ENCODE results near the gene C7. TPM values are rescaled to one million over a fixed set of nuclear protein-coding genes. Genes with fewer than 3 reads are reported as not detected.
"Not testable (repeated sequence)": the region's sequence is repeated elsewhere in the genome, so short reads cannot be mapped to it uniquely, and the experiment has no call there.

The C7 gene
- total RNA-seq (807 TPM), polyA plus RNA-seq (609 TPM)

GRCh38 chr5:40909264-40909663, at the start of gene C7:
Gene C7, plus strand, starts transcription at chr5:40909497. Its CDS starts 114 bp downstream, at chr5:40909611.
- 7% methylated on average over 3 of the region's 3 CpGs for WGBS
- DNase-seq (ENCODE audit: extremely low spot score) = peak; percentile 73
- Histone ChIP-seq H3K4me3 (ENCODE audit: low read depth, low read length) (no peak within 1 kb of the TSS), H3K36me3 (ENCODE audit: insufficient read depth) (no peaks in the 10 kb centered on the region), H3K27ac (ENCODE audit: low read depth) (no peak within 1 kb of the TSS), H3K4me1 (ENCODE audit: insufficient read depth) (no peaks in the 10 kb centered on the region)

- no peak overlapping the region for H3K27ac ChIP-seq (ENCODE audit: low read depth)
- no peak for DNase-seq (ENCODE audit: extremely low spot score)
- H3K4me1 ChIP-seq (ENCODE audit: insufficient read depth) = no peaks in the 10 kb centered on the region
- H3K36me3 ChIP-seq (ENCODE audit: insufficient read depth) = no peaks in the 10 kb centered on the region
- no peak overlapping the region for H3K4me3 ChIP-seq (ENCODE audit: low read depth, low read length)
Measured at GRCh38 chr5:40860711-40861110, 48.6 kb upstream of the C7 start.

- not testable (repeated sequence) for H3K4me3 ChIP-seq (ENCODE audit: low read depth, low read length); H3K27ac ChIP-seq (ENCODE audit: low read depth); H3K36me3 ChIP-seq (ENCODE audit: insufficient read depth); DNase-seq (ENCODE audit: extremely low spot score); H3K4me1 ChIP-seq (ENCODE audit: insufficient read depth)
- 90% methylated on average over 5 of the region's 5 CpGs for WGBS
Measured at GRCh38 chr5:40865004-40865403, 44.3 kb upstream of the C7 start.

- 72% methylated on average over 5 of the region's 5 CpGs for WGBS
- DNase-seq (ENCODE audit: extremely low spot score) = no peak
- Histone ChIP-seq H3K4me3 (ENCODE audit: low read depth, low read length) (no peak overlapping the region), H3K27ac (ENCODE audit: low read depth) (no peak overlapping the region), H3K4me1 (ENCODE audit: insufficient read depth) (peaks cover 2% of the 10 kb centered on the region), H3K36me3 (ENCODE audit: insufficient read depth) (no peaks in the 10 kb centered on the region)
Measured at GRCh38 chr5:40866844-40867243, 42.5 kb upstream of the C7 start.

GRCh38 chr5:40869384-40869783, 39.9 kb upstream of the C7 start:
- WGBS = 90% methylated on average over 1 of the region's 1 CpG
- Histone ChIP-seq H3K27ac (ENCODE audit: low read depth) (no peak overlapping the region), H3K4me1 (ENCODE audit: insufficient read depth) (peaks cover 2% of the 10 kb centered on the region), H3K4me3 (ENCODE audit: low read depth, low read length) (no peak overlapping the region), H3K36me3 (ENCODE audit: insufficient read depth) (no peaks in the 10 kb centered on the region)
- DNase-seq (ENCODE audit: extremely low spot score) = no peak

GRCh38 chr5:40871177-40871576, 38.1 kb upstream of the C7 start:
- Histone ChIP-seq H3K27ac (ENCODE audit: low read depth) (no peak overlapping the region), H3K36me3 (ENCODE audit: insufficient read depth) (no peaks in the 10 kb centered on the region), H3K4me3 (ENCODE audit: low read depth, low read length) (no peak overlapping the region), H3K4me1 (ENCODE audit: insufficient read depth) (peaks cover 2% of the 10 kb centered on the region)
- 69% methylated on average over 4 of the region's 4 CpGs for WGBS
- no peak for DNase-seq (ENCODE audit: extremely low spot score)

GRCh38 chr5:40872253-40872652, 37.0 kb upstream of the C7 start:
- not testable (repeated sequence) for DNase-seq (ENCODE audit: extremely low spot score); H3K36me3 ChIP-seq (ENCODE audit: insufficient read depth); H3K4me3 ChIP-seq (ENCODE audit: low read depth, low read length); H3K4me1 ChIP-seq (ENCODE audit: insufficient read depth); H3K27ac ChIP-seq (ENCODE audit: low read depth)
- 92% methylated on average over 8 of the region's 8 CpGs for WGBS

GRCh38 chr5:40873286-40873880, 35.9 kb upstream of the C7 start:
- Histone ChIP-seq H3K4me1 (ENCODE audit: insufficient read depth) (no peaks in the 10 kb centered on the region), H3K36me3 (ENCODE audit: insufficient read depth) (no peaks in the 10 kb centered on the region), H3K4me3 (ENCODE audit: low read depth, low read length) (no peak overlapping the region), H3K27ac (ENCODE audit: low read depth) (no peak overlapping the region)
- WGBS = 93% methylated on average over 3 of the region's 3 CpGs
- no peak for DNase-seq (ENCODE audit: extremely low spot score)

- DNase-seq (ENCODE audit: extremely low spot score) = no peak
Measured at GRCh38 chr5:40875958-40876357, 33.3 kb upstream of the C7 start.

GRCh38 chr5:40877371-40877988, 31.8 kb upstream of the C7 start:
- no peak for DNase-seq (ENCODE audit: extremely low spot score)

More at GRCh38 chr5:40875958-40876357, 33.3 kb upstream of the C7 start:
- Histone ChIP-seq H3K4me3 (ENCODE audit: low read depth, low read length) (no peak overlapping the region), H3K4me1 (ENCODE audit: insufficient read depth) (no peaks in the 10 kb centered on the region), H3K27ac (ENCODE audit: low read depth) (no peak overlapping the region), H3K36me3 (ENCODE audit: insufficient read depth) (no peaks in the 10 kb centered on the region)
- 69% methylated on average over 3 of the region's 3 CpGs for WGBS

GRCh38 chr5:40879163-40879942, 29.9 kb upstream of the C7 start:
- WGBS = 31% methylated on average over 10 of the region's 10 CpGs
- no peak for DNase-seq (ENCODE audit: extremely low spot score)
- Histone ChIP-seq H3K4me3 (ENCODE audit: low read depth, low read length) (no peak overlapping the region), H3K4me1 (ENCODE audit: insufficient read depth) (no peaks in the 10 kb centered on the region), H3K36me3 (ENCODE audit: insufficient read depth) (no peaks in the 10 kb centered on the region), H3K27ac (ENCODE audit: low read depth) (no peak overlapping the region)

More at GRCh38 chr5:40877371-40877988, 31.8 kb upstream of the C7 start:
- Histone ChIP-seq H3K27ac (ENCODE audit: low read depth) (no peak overlapping the region), H3K4me1 (ENCODE audit: insufficient read depth) (no peaks in the 10 kb centered on the region), H3K36me3 (ENCODE audit: insufficient read depth) (no peaks in the 10 kb centered on the region), H3K4me3 (ENCODE audit: low read depth, low read length) (no peak overlapping the region)
- 90% methylated on average over 6 of the region's 6 CpGs for WGBS

- 91% methylated on average over 4 of the region's 4 CpGs for WGBS
- Histone ChIP-seq H3K36me3 (ENCODE audit: insufficient read depth) (no peaks in the 10 kb centered on the region), H3K4me3 (ENCODE audit: low read depth, low read length) (no peak overlapping the region), H3K4me1 (ENCODE audit: insufficient read depth) (no peaks in the 10 kb centered on the region), H3K27ac (ENCODE audit: low read depth) (no peak overlapping the region)
- no peak for DNase-seq (ENCODE audit: extremely low spot score)
Measured at GRCh38 chr5:40882291-40882690, 27.0 kb upstream of the C7 start.

- H3K4me3 ChIP-seq (ENCODE audit: low read depth, low read length); DNase-seq (ENCODE audit: extremely low spot score); H3K36me3 ChIP-seq (ENCODE audit: insufficient read depth); H3K4me1 ChIP-seq (ENCODE audit: insufficient read depth); H3K27ac ChIP-seq (ENCODE audit: low read depth): not testable (repeated sequence)
- WGBS = 33% methylated on average over 1 of the region's 1 CpG
Measured at GRCh38 chr5:40883051-40883450, 26.2 kb upstream of the C7 start.
